ENCODE data around the gene KIF12.

KIF12 gene

GRCh38 chr9:114102484-114102883 is 3.4 kb upstream of the KIF12 start:
- Histone ChIP-seq H3K27me3 (ENCODE audit: insufficient read depth, low read depth, severe bottlenecking) (no peaks in the 10 kb centered on the region), H3K27ac (no peak overlapping the region), H3K36me3 (peaks cover 6% of the 10 kb centered on the region), H3K9me3 (ENCODE audit: severe bottlenecking) (peaks cover 21% of the 10 kb centered on the region), H3K4me3 (ENCODE audit: low read depth, low read length) (no peak overlapping the region)
- no peak for DNase-seq
- TF ChIP-seq CTCF (IDR thresholded peaks at IDR 0.05; ENCODE audit: low read depth, low read length): no peak

GRCh38 chr9:114100536-114100935 is 1.4 kb upstream of the KIF12 start:
- DNase-seq: no peak
- H3K4me3 ChIP-seq (ENCODE audit: low read depth, low read length): peak overlapping the region; percentile 92; the same call in 1 of the 2 replicates
- H3K9me3 ChIP-seq (ENCODE audit: severe bottlenecking): peaks cover 21% of the 10 kb centered on the region
- H3K27me3 ChIP-seq (ENCODE audit: insufficient read depth, low read depth, severe bottlenecking): no peaks in the 10 kb centered on the region
- TF ChIP-seq CTCF (IDR thresholded peaks at IDR 0.05; ENCODE audit: low read depth, low read length): no peak
- H3K27ac ChIP-seq: peak overlapping the region; percentile 97
- H3K36me3 ChIP-seq: peaks cover 25% of the 10 kb centered on the region

GRCh38 chr9:114099669-114100270 is 678 bp upstream of the KIF12 start:
- Histone ChIP-seq H3K27me3 (ENCODE audit: insufficient read depth, low read depth, severe bottlenecking) (no peaks in the 10 kb centered on the region), H3K27ac (peak overlapping the region; percentile 97), H3K36me3 (peaks cover 33% of the 10 kb centered on the region), H3K4me3 (ENCODE audit: low read depth, low read length) (peak overlapping the region; percentile 92), H3K9me3 (ENCODE audit: severe bottlenecking) (peaks cover 21% of the 10 kb centered on the region)
- no peak for TF ChIP-seq CTCF (IDR thresholded peaks at IDR 0.05; ENCODE audit: low read depth, low read length)
- peak; percentile 96 for DNase-seq

GRCh38 chr9:114098021-114098935 is 814 bp downstream of the KIF12 start:
- no peak for TF ChIP-seq CTCF (IDR thresholded peaks at IDR 0.05; ENCODE audit: low read depth, low read length)
- DNase-seq: peak; percentile 95

GRCh38 chr9:114097613-114098020 is 1.5 kb downstream of the KIF12 start:
- Histone ChIP-seq H3K36me3 (peaks cover 54% of the 10 kb centered on the region), H3K27me3 (ENCODE audit: insufficient read depth, low read depth, severe bottlenecking) (no peaks in the 10 kb centered on the region), H3K9me3 (ENCODE audit: severe bottlenecking) (peaks cover 12% of the 10 kb centered on the region), H3K27ac (peak overlapping the region; percentile 64), H3K4me3 (ENCODE audit: low read depth, low read length) (peak overlapping the region; percentile 41)
- TF ChIP-seq CTCF (IDR thresholded peaks at IDR 0.05; ENCODE audit: low read depth, low read length): no peak
- DNase-seq: no peak

More at GRCh38 chr9:114098021-114098935, 814 bp downstream of the KIF12 start:
- Histone ChIP-seq H3K4me3 (ENCODE audit: low read depth, low read length) (peak overlapping the region; percentile 92), H3K27ac (peak overlapping the region; percentile 97), H3K27me3 (ENCODE audit: insufficient read depth, low read depth, severe bottlenecking) (no peaks in the 10 kb centered on the region), H3K36me3 (peaks cover 48% of the 10 kb centered on the region), H3K9me3 (ENCODE audit: severe bottlenecking) (peaks cover 19% of the 10 kb centered on the region)
